ENCODE measurements around the gene DNAH1.
"Not testable (repeated sequence)": the region's sequence is repeated elsewhere in the genome, so short reads cannot be mapped to it uniquely, and the experiment has no call there.

DNAH1 gene

GRCh38 chr3:52315977-52316764 lies at the start of gene DNAH1:
TSS of gene DNAH1 (plus strand) at chr3:52316319. CDS start at chr3:52322443, 6,124 bp downstream.
- no peak for DNase-seq

DNA sequence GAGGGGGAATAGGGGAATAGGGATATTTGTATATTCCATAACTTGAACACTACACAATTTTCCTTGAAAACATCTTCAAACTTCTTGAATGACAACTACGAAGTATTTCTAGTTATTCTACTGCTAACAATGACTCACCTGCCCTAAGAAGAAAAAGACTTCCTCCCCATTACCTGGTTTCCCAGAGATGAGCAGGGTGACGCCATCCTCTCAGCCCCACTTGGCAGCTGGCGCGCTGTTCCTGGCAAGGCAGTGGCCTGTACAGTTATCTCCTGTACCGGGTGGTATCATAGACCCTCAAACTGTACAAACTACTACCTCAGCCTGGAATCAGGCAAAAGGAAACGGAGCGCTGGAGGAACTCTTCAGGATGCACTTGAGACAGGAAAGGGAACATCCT lies 48.1 kb upstream of the DNAH1 start:
- DNase-seq: peak; percentile 38

- DNase-seq: no peak
Measured at GRCh38 chr3:52269776-52270175, 46.3 kb upstream of the DNAH1 start.

DNA sequence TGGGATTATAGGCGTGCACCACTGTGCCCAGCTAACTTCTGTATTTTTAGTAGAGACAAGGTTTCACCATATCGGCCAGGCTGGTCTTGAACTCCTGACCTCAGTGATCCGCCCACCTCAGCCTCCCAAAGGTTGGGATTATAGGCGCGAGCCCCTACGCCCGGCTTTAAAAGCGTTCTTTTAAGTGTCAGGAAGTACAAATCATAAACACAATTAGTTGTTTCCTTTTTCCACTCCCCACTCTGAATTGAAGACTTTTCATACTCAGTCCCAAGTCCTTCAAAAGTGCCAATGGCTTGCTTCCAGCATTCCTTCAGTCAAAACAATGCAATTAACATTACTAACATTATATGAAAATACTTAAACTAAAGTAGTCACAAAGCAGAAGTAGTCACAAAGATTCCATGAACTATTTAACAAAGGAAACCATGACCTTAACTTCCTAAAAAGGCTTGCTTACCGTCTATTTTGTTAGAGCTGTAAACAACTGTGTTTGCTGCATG lies 45.8 kb upstream of the DNAH1 start:
- DNase-seq: no peak

GRCh38 chr3:52272172-52272571 lies 43.9 kb upstream of the DNAH1 start:
- DNase-seq: not testable (repeated sequence)

DNA sequence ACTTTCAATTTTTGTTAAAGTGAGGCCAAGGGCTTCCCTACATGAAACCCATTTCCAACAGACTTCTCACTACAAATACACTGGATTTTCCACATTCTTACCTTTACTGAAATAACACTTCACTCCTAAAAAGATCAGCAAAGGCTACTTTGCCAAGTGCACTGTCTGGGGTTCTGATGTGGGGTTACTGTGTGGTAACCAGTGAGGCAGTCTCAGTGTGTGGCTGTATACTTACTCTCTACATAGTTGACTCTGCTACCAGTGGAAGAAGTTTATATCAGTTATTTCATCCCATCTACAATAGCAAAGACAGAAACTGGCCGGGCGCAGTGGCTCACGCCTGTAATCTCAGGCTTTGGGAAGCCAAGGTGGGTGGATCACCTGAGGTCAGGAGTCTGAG lies 43.3 kb upstream of the DNAH1 start:
- no peak for DNase-seq

DNA sequence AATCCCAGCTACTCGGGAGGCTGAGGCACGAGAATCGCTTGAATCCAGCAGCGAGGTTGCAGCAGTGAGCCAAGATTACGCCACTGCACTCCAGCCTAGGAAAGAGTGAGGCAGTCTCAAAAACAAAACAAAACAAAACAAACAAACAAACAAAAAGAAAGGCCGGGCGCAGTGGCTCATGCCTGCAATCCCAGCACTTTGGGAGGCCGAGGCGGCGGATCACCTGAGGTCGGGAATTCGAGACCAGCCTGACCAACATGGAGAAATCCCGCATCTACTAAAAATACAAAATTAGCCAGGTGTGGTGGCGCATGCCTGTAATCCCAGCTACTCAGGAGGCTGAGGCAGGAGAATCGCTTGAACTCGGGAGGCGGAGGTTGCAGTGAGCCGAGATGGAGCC lies 41.3 kb upstream of the DNAH1 start:
- DNase-seq: not testable (repeated sequence)

- DNase-seq: peak; percentile 79
Measured at GRCh38 chr3:52277071-52277964, 38.8 kb upstream of the DNAH1 start.

DNA sequence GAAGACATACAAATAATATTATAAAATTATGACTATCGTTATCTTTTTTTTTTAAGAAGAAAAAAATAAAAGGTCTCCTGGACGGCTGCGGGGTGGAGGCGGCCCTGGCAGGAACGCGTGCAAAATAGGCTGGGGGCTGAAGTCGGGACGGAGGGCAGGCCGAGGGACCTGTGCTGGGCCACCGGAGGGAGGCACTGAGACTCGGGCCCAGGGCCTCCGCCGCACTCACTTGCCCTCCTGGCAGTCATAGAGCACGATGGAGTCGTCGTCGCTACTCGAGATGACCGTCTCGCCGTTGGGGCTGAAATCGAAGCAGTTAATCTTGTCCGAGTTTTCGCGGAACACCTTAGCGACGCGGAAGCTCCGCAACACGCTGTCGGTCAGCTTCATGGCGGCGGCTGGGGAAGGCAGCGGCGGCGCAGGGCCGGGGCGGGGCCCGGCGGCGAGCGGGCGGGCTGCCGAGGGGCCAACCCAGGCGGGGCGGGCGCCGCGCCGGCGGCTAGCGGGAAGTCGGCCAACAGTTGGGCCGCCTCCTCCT lies 38.1 kb upstream of the DNAH1 start:
- peak; percentile 76 for DNase-seq

DNA sequence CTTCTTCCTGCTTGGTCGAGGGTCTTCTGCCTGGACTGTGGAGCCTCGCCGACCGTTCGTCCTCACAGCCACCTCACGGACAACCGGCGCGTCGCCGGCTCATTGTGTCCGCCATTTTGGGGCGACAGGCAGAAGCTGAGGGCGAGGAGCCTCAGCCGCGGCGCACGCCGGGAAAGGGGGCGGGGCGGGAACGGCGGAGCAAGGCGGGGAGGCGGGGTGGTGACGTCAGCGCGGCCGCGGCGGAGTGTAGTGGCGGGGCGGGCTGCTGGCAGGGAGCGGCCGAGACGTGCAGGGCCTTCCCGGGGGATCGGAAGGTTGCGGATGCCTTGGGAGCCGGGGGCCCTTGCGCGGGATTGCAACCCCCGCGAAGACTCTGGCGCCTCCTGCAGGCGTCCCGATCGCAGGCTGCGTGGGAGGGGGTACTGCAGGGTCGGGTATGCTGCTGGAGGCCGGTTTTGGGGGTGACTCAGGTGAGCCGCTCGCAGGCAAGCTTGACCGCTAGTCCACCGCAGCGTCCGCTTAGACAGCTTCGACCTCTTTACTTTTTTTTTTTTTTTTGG lies 37.5 kb upstream of the DNAH1 start, which contains the start of gene WDR82:
Gene WDR82, minus strand, starts transcription at position 140 of the 560 bp plus-strand sequence. CDS start 288 bp downstream, outside the sequence.
- DNase-seq: peak; percentile 96

- DNase-seq: no peak
Measured at GRCh38 chr3:52279596-52279995, 36.5 kb upstream of the DNAH1 start.

- DNase-seq: no peak
Measured at GRCh38 chr3:52280050-52280461, 36.1 kb upstream of the DNAH1 start.

DNA sequence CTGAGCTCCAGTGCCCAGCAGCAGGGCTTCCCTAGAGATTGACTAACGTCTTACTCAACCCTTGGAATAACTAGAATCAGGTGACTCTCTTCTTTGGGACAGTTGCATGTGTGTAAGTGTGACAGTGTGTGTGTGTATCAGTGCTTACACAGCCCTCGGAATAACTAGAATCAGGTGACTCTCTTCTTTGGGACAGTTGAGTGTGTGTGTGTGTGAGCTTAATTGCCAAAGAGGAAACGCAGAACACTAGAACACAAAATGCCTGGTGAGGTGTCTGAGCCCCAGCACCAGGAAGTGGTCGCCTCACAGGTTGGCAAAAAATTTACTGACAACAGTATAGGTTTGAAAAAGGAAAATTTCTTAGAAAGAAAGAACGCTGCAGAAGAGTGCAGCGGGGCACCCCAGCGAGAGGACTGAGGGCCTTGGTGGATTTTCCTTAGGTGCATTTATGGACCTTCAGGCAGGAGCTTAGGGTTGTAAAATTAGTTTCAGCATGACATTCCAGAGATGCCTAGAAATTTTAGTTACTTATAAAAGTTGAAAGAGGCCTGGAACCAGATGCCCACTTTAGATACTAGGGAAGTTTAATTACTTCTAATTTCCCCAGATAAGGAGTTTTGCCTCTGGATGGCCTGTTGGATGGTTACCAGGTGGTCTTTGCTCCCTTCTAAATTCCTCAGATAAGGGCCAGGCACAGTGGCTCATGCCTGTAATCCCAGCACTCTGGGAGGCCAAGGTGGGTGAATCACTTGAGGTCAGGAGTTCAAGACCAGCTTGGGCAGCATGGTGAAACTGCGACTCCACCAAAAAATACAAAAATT lies 33.9 kb upstream of the DNAH1 start:
- DNase-seq: no peak

DNA sequence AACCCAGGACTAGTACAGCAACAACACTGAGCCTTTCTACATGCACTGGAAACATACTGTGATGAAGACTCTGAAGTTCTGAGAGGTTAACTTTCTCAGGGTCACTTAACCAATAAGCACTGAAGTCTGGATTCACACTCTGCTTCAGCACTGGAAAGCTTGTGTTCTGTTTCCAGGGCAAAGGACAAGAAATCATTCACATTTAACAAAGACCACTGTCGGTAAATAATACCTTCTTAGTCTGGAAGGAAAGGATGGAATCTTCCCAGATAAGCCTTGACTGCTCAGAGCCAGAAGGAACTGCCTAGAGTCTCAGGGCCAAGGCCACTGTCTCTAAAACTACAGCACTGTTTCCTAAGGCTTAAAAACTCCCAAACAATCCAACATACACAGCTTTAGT lies 32.8 kb upstream of the DNAH1 start:
- no peak for DNase-seq

DNA sequence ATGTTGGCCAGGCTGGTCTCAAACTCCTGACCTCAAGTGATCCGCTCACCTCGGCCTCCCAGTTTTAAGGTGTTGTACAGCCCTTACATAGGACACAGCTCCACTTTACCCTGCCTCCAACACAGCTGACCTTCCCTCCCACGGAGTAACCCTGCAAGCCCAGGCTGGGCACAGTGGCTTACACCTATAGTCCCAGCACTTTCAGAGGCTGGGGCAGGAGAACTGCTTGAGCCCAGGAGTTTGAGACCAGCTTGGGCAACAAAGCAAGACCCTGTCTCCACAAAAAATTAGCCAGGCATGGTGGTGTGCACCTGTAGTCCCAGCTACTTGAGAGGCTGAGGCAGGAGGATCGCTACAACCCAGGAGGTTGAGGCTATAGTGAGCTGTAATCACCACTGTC lies 32.1 kb upstream of the DNAH1 start:
- not testable (repeated sequence) for DNase-seq

GRCh38 chr3:52286777-52287110 lies 29.4 kb upstream of the DNAH1 start:
- no peak for DNase-seq

DNA sequence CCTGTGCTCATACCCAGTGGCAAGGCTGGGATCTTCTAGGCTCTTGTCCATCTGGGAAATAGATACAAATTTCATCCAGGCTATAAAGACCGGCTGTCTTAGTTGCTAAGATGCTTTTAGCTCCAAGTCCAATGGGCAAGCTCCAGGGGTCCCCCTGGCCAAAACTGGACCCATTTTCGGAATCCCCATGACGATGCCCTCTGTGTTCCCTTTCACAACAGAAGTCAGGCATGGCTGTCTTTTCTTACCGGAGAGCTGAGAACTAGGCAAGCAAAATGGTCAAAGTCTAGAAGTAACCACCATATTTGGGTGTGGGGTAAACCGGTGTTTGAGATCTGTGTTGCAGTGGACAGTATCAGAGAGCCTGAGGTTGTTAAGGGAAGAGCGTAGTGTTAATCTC lies 27.4 kb upstream of the DNAH1 start:
- DNase-seq: no peak

- no peak for DNase-seq
Measured at GRCh38 chr3:52289338-52289746, 26.8 kb upstream of the DNAH1 start.

- no peak for DNase-seq
Measured at GRCh38 chr3:52289747-52290595, 26.1 kb upstream of the DNAH1 start.

- DNase-seq: no peak
Measured at GRCh38 chr3:52290596-52291507, 25.3 kb upstream of the DNAH1 start.
